HUES64 (cell line): Measurements from ENCODE around the gene ZNF853.
"Not testable (repeated sequence)": the region's sequence is repeated elsewhere in the genome, so short reads cannot be mapped to it uniquely, and the experiment has no call there.

Source experiments
- H3K27ac ChIP-seq: 2 replicates; pipeline ENCODE4 v1.7.0; 2013; ENCODE audit warnings: low read depth, low read length, inconsistent platforms
- H3K27me3 ChIP-seq: 2 replicates; pipeline ENCODE4 v1.6.1; 2013; ENCODE audit warnings: mild to moderate bottlenecking, low read length; ENCODE audit not compliant: insufficient read depth
- H3K36me3 ChIP-seq: 2 replicates; pipeline ENCODE4 v1.6.1; 2013; ENCODE audit warnings: mild to moderate bottlenecking, low read length; ENCODE audit not compliant: insufficient read depth
- H3K4me1 ChIP-seq: 2 replicates; pipeline ENCODE4 v1.6.1; 2013; ENCODE audit warnings: mild to moderate bottlenecking, low read length, moderate library complexity; ENCODE audit not compliant: insufficient read depth
- H3K4me3 ChIP-seq: 2 replicates; pipeline ENCODE4 v1.5.1; 2013; ENCODE audit warnings: mild to moderate bottlenecking, low read length, moderate library complexity
- H3K9ac ChIP-seq: 2 replicates; pipeline ENCODE4 v1.6.1; 2013; ENCODE audit warnings: mild to moderate bottlenecking, low read depth, low read length
- H3K9me3 ChIP-seq: 2 replicates; pipeline ENCODE4 v1.6.1; 2013; ENCODE audit warnings: low read depth, low read length; ENCODE audit not compliant: insufficient read depth
- WGBS: fragments of 150-250, 120-280 bp; methylation state at CpG from one replicate; pipeline ENCODE4 v1.1.7; 2013; ENCODE audit warnings: missing lambda C conversion rate; 5-methylcytosine and 5-hydroxymethylcytosine counted together

The ZNF853 gene

GRCh38 chr7:6579446-6579845, 36.0 kb upstream of the ZNF853 start:
- no peaks in the 10 kb centered on the region for H3K4me1 ChIP-seq
- H3K9me3 ChIP-seq, result no peaks in the 10 kb centered on the region
- H3K36me3 ChIP-seq, result peaks cover 48% of the 10 kb centered on the region
- no peak overlapping the region for H3K4me3 ChIP-seq
- no peaks in the 10 kb centered on the region for H3K27me3 ChIP-seq
- 95% methylated on average over 4 of the region's 4 CpGs for WGBS
- no peak overlapping the region for H3K9ac ChIP-seq
- H3K27ac ChIP-seq, result no peak overlapping the region

DNA sequence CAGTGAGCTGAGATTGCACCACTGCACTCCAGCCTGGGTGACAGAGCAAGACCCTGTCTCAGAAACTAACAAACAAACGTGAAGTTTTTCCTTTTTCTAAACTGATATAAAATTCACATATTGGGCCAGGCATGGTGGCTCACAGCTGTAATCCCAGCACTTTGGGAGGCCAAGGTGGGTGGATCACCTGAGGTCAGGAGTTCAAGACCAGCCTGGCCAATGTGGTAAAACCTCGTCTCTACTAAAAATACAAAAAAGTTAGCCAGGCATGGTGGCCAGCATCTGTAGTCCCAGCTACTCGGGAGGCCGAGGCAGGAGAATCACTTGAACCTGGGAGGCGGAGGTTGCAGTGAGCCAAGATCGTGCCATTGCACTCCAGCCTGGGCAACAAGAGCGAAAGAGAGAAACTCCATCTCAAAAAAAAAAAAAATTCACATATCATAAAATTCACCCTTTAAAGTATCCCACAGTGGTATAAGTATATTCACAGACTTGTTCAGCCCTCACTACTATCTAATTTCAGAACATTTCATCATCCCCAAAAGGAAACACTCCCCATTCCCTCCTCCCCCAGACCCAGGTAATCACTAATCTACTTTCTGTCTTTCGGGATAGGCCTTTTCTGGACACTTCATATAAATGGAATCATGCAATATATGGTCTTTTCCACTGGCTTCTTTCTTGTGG, 29.5 kb upstream of the ZNF853 start:
- not testable (repeated sequence) for H3K27ac ChIP-seq, H3K4me3 ChIP-seq, H3K27me3 ChIP-seq, H3K9ac ChIP-seq, H3K9me3 ChIP-seq, H3K4me1 ChIP-seq
- peaks cover 79% of the 10 kb centered on the region for H3K36me3 ChIP-seq
- 94% methylated on average over 8 of the region's 8 CpGs for WGBS

GRCh38 chr7:6588566-6588965, 26.8 kb upstream of the ZNF853 start:
- no peak overlapping the region for H3K9ac ChIP-seq
- no peaks in the 10 kb centered on the region for H3K27me3 ChIP-seq
- no peaks in the 10 kb centered on the region for H3K9me3 ChIP-seq
- peaks cover 70% of the 10 kb centered on the region for H3K36me3 ChIP-seq
- H3K27ac ChIP-seq, result no peak overlapping the region
- peaks cover 5% of the 10 kb centered on the region; the same call in 1 of the 2 replicates for H3K4me1 ChIP-seq
- 94% methylated on average over 9 of the region's 9 CpGs for WGBS
- no peak overlapping the region for H3K4me3 ChIP-seq

DNA sequence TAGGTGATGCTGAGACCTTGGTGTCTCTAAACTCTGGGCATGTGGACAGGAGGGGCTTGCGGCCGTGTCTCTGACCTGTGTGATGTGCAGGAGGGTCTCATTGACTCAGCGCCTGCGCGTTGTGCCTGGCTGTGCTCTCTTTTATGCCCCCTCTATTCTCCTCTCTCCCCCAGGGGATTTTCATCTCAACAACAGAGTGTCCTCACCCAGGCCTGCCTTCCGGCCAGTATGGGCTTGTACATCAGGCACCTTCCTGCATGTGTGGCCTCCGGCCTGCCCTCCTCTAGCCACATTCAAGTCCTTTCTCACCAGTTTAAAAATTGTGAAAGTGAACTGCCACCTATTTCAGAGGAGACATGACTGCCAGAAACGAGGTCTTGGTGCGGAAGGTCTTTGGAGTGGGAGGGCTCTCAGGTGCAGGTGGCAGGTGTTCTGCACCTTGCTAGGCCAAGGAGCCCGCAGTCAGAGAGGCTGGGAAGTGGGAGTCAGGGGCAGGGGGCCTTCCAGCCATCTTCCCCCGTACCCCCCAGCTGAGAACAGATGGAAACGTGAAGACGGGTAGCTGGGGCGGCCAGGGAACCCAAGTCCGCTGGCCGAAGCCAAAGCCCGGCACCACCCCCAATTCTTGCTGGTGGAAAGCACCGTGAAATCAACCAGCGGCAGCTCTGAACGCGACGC, 26.1 kb upstream of the ZNF853 start:
- Histone ChIP-seq H3K36me3 (peaks cover 70% of the 10 kb centered on the region), H3K9ac (peak overlapping the region; percentile 26; the same call in 1 of the 2 replicates), H3K27me3 (no peaks in the 10 kb centered on the region), H3K27ac (no peak overlapping the region), H3K4me3 (peak overlapping the region; percentile 95), H3K9me3 (no peaks in the 10 kb centered on the region), H3K4me1 (peaks cover 5% of the 10 kb centered on the region; the same call in 1 of the 2 replicates)
- 52% methylated on average over 22 of the region's 22 CpGs for WGBS

- Histone ChIP-seq H3K27ac (peak within 1 kb of the TSS; percentile 79), H3K4me1 (peaks cover 5% of the 10 kb centered on the region; the same call in 1 of the 2 replicates), H3K9ac (peak within 1 kb of the TSS; percentile 87), H3K36me3 (peaks cover 70% of the 10 kb centered on the region), H3K9me3 (no peaks in the 10 kb centered on the region), H3K4me3 (peak within 1 kb of the TSS; percentile 95), H3K27me3 (no peaks in the 10 kb centered on the region)
- WGBS, result under 1% methylated on average over 107 of the region's 107 CpGs
These were observed 25.4 kb upstream of the ZNF853 start, which contains the start of gene INTS15 for GRCh38 chr7:6589829-6590644. INTS15 (plus strand) TSS chr7:6590021; CDS start chr7:6590284, 263 bp downstream.

DNA sequence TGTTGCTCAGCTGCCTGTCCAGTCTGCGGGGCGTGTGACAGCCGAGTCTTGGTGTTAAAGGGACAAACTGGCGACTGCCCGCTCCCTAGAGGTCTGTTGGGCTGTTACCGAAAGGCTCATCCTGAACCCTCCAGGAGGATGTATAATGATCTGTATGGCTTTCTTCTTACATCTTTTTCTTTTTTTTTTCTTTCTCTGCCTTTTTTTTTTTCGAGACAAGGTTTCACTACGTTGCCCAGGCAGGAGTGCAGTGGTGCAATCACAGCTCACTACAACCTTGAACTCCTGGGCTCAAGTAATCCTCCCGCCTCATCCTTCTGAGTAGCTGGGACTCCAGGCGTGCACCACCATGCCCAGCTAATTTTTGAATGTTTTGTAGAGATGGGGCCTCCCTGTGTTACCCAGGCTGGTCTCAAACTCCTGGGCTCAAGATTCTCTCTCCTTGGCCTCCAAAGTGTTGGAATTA, 24.7 kb upstream of the ZNF853 start:
- H3K9me3 ChIP-seq, result no peaks in the 10 kb centered on the region

GRCh38 chr7:6600093-6600492, 15.3 kb upstream of the ZNF853 start:
- no peaks in the 10 kb centered on the region for H3K27me3 ChIP-seq
- H3K36me3 ChIP-seq, result peaks cover 49% of the 10 kb centered on the region
- no peak overlapping the region for H3K9ac ChIP-seq
- no peaks in the 10 kb centered on the region for H3K4me1 ChIP-seq
- WGBS, result 95% methylated on average over 15 of the region's 15 CpGs
- H3K4me3 ChIP-seq, result no peak overlapping the region
- H3K9me3 ChIP-seq, result no peaks in the 10 kb centered on the region
- H3K27ac ChIP-seq, result no peak overlapping the region

More for the DNA sequence above, 24.7 kb upstream of the ZNF853 start:
- Histone ChIP-seq H3K4me3 (peak overlapping the region; percentile 95), H3K27ac (no peak overlapping the region), H3K36me3 (peaks cover 70% of the 10 kb centered on the region), H3K27me3 (no peaks in the 10 kb centered on the region), H3K9ac (peak overlapping the region; percentile 87), H3K4me1 (peaks cover 5% of the 10 kb centered on the region; the same call in 1 of the 2 replicates)
- WGBS, result 23% methylated on average over 10 of the region's 10 CpGs

GRCh38 chr7:6604458-6604857, 11.0 kb upstream of the ZNF853 start:
- peaks cover 26% of the 10 kb centered on the region for H3K36me3 ChIP-seq
- H3K4me3 ChIP-seq, result no peak overlapping the region
- WGBS, result 92% methylated on average over 10 of the region's 10 CpGs

GRCh38 chr7:6606866-6607583, 8.4 kb upstream of the ZNF853 start:
- H3K4me3 ChIP-seq, result no peak overlapping the region
- WGBS, result 94% methylated on average over 36 of the region's 36 CpGs
- no peaks in the 10 kb centered on the region for H3K4me1 ChIP-seq
- no peaks in the 10 kb centered on the region for H3K9me3 ChIP-seq
- H3K27me3 ChIP-seq, result no peaks in the 10 kb centered on the region
- H3K36me3 ChIP-seq, result peaks cover 19% of the 10 kb centered on the region
- no peak overlapping the region for H3K27ac ChIP-seq
- no peak overlapping the region for H3K9ac ChIP-seq

More at GRCh38 chr7:6604458-6604857, 11.0 kb upstream of the ZNF853 start:
- Histone ChIP-seq H3K4me1 (no peaks in the 10 kb centered on the region), H3K27me3 (no peaks in the 10 kb centered on the region), H3K9me3 (no peaks in the 10 kb centered on the region), H3K9ac (no peak overlapping the region; the same call in 1 of the 2 replicates), H3K27ac (no peak overlapping the region)

DNA sequence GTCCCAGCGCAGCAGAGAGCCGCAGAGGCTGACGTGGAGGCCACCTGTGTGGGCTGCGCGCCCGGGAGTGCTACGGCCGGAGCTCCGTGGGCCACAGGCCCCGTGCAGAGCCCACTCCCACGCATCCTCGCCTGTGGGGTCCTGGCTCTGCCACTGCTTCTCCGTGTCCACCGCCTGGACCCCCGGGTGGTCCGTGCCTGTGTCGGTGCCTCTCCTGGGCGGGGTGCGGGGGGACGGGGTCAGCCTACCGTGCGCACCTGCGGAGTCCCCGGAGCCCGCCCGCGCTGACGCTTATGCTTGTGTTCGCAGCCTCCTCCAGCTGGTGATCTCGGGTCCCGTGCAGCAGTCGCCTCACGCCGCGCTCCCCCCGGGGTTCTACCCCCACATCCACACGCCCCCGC, 7.8 kb upstream of the ZNF853 start:
- H3K4me3 ChIP-seq, result no peak overlapping the region
- H3K27ac ChIP-seq, result no peak overlapping the region
- H3K36me3 ChIP-seq, result peaks cover 14% of the 10 kb centered on the region
- WGBS, result 96% methylated on average over 38 of the region's 38 CpGs
- H3K4me1 ChIP-seq, result no peaks in the 10 kb centered on the region
- H3K27me3 ChIP-seq, result no peaks in the 10 kb centered on the region
- no peak overlapping the region for H3K9ac ChIP-seq
- H3K9me3 ChIP-seq, result no peaks in the 10 kb centered on the region
